ENCODE data around the gene ST8SIA5.
"Not testable (repeated sequence)": the region's sequence is repeated elsewhere in the genome, so short reads cannot be mapped to it uniquely, and the experiment has no call there.

The ST8SIA5 gene

GRCh38 chr18:46756559-46757201, at the start of gene ST8SIA5:
TSS of gene ST8SIA5 (minus strand) at chr18:46757053. CDS start at chr18:46756508, 545 bp downstream.
- no peak for DNase-seq (ENCODE audit: low read depth in 2 of 2)

- DNase-seq (ENCODE audit: low read depth in 2 of 2) = not testable (repeated sequence)
Measured at GRCh38 chr18:46795945-46796344, 39.1 kb upstream of the ST8SIA5 start.

GRCh38 chr18:46794607-46795006, 37.8 kb upstream of the ST8SIA5 start:
- no peak for DNase-seq (ENCODE audit: low read depth in 2 of 2)

- DNase-seq (ENCODE audit: low read depth in 2 of 2) = no peak
Measured at GRCh38 chr18:46793565-46793964, 36.7 kb upstream of the ST8SIA5 start.

GRCh38 chr18:46789088-46789487, 32.2 kb upstream of the ST8SIA5 start:
- no peak for DNase-seq (ENCODE audit: low read depth in 2 of 2)

- no peak for DNase-seq (ENCODE audit: low read depth in 2 of 2)
Measured at GRCh38 chr18:46787674-46788073, 30.8 kb upstream of the ST8SIA5 start.

GRCh38 chr18:46772357-46772756, 15.5 kb upstream of the ST8SIA5 start:
- DNase-seq (ENCODE audit: low read depth in 2 of 2) = no peak

GRCh38 chr18:46771141-46771540, 14.3 kb upstream of the ST8SIA5 start:
- no peak for DNase-seq (ENCODE audit: low read depth in 2 of 2)

- no peak for DNase-seq (ENCODE audit: low read depth in 2 of 2)
Measured at GRCh38 chr18:46770708-46771107, 13.9 kb upstream of the ST8SIA5 start.

- DNase-seq (ENCODE audit: low read depth in 2 of 2) = no peak
Measured at GRCh38 chr18:46768166-46768921, 11.5 kb upstream of the ST8SIA5 start.

- DNase-seq (ENCODE audit: low read depth in 2 of 2) = no peak
Measured at GRCh38 chr18:46767217-46767616, 10.4 kb upstream of the ST8SIA5 start.

- no peak for DNase-seq (ENCODE audit: low read depth in 2 of 2)
Measured at GRCh38 chr18:46764586-46764985, 7.7 kb upstream of the ST8SIA5 start.

- no peak for DNase-seq (ENCODE audit: low read depth in 2 of 2)
Measured at GRCh38 chr18:46761059-46761769, 4.4 kb upstream of the ST8SIA5 start.

- DNase-seq (ENCODE audit: low read depth in 2 of 2) = no peak
Measured at GRCh38 chr18:46759890-46760289, 3.0 kb upstream of the ST8SIA5 start.

- no peak for DNase-seq (ENCODE audit: low read depth in 2 of 2)
Measured at GRCh38 chr18:46756025-46756558, 761 bp downstream of the ST8SIA5 start.

- DNase-seq (ENCODE audit: low read depth in 2 of 2) = no peak
Measured at GRCh38 chr18:46755315-46756024, 1.4 kb downstream of the ST8SIA5 start.

- DNase-seq (ENCODE audit: low read depth in 2 of 2) = no peak
Measured at GRCh38 chr18:46754661-46755292, 2.1 kb downstream of the ST8SIA5 start.

GRCh38 chr18:46754188-46754587, 2.7 kb downstream of the ST8SIA5 start:
- no peak for DNase-seq (ENCODE audit: low read depth in 2 of 2)

- DNase-seq (ENCODE audit: low read depth in 2 of 2) = no peak
Measured at GRCh38 chr18:46751882-46752281, 5.0 kb downstream of the ST8SIA5 start.

- no peak for DNase-seq (ENCODE audit: low read depth in 2 of 2)
Measured at GRCh38 chr18:46750626-46751025, 6.2 kb downstream of the ST8SIA5 start.

- no peak for DNase-seq (ENCODE audit: low read depth in 2 of 2)
Measured at GRCh38 chr18:46748466-46748865, 8.4 kb downstream of the ST8SIA5 start.
